Stimulated activated CD8-positive, alpha-beta memory T cell treated with anti-CD3 and anti-CD28 coated beads, Interleukin-15, amount 100 ng/mL, for 48 hours (primary cell): ENCODE measurements around the gene LAMB4.
"Not testable (repeated sequence)": the region's sequence is repeated elsewhere in the genome, so short reads cannot be mapped to it uniquely, and the experiment has no call there.

Experiments used
- DNase-seq, 2 donors: peaks; one replicate each; pipeline ENCODE4 v3.0.0-alpha.2; 2020; ENCODE audit warnings: low read depth in 2 of 2

The LAMB4 gene

DNA sequence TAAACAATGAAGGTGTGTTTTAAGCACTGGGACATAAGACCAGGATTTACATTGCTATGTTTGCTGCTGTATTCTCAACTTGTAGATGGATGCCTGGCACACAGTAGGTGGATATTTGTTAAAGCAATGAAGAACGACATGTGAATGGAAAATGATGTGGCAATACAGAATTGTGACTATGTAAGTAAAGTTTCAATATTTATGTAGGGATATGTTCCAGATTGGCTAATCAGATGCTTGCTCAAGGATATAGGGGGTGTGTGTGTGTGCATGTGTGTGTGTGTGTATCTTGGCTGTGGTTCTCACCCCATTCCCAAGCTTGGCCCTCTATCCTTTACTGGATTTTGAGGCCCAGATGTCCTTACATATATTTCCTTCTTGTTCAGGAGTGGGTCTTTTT lies 84.5 kb downstream of the LAMB4 start:
- DNase-seq = no peak

DNA sequence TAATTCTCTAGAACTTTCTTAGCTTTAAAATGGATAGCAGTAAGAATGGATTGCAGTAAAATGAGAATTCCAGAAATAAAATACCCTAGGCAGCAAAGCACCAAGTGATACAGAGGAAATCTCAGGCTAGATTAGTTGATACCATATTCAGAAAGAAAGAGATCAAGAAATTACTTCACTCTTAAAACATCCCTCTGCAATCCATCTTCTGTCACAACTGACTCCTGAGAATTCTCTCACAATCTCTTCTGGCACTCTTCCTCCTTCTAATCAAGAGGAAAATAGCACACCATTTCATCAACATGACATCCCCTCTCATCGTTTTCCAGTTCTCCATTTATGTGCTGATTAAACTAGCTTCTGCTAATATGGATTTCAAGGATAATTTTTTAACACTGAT lies 85.0 kb downstream of the LAMB4 start:
- no peak for DNase-seq

DNA sequence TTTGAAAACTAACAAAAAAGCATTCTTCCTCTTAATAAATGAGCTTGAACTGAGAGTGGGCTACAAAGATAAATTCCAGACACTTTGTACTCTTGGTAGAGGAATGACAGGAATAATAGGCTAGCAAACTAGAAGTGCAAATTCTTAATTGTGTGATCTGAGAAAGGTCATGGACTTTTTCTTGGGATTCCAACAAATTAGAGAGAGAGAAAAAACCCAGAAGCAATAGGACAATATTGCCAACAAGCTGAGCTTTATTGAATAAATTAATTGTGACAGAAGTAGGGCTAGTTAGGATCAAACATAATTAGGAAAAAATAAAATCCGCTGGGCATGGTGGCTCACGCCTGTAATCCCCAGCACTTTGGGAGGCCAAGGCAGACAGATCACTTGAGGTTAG lies 85.8 kb downstream of the LAMB4 start:
- no peak for DNase-seq

DNA sequence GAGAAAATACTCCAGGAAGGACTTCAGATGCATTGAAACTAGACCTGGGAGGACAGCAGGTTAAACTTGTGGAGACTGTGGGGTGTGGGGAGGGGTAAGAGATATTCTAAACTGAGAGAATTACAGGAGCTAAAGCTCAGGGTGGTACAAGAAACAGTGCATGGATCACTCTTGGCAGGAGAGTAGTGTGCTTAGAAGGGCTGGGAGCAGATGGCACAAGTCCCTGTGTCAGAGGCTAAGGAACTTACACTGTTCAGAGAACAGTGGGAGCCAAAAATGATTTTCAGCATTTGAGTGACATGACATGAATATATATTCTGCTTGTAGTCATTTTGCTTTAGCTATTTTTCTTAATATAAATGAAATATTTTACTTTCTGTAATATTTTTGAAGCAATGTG lies 91.2 kb downstream of the LAMB4 start:
- no peak for DNase-seq

DNA sequence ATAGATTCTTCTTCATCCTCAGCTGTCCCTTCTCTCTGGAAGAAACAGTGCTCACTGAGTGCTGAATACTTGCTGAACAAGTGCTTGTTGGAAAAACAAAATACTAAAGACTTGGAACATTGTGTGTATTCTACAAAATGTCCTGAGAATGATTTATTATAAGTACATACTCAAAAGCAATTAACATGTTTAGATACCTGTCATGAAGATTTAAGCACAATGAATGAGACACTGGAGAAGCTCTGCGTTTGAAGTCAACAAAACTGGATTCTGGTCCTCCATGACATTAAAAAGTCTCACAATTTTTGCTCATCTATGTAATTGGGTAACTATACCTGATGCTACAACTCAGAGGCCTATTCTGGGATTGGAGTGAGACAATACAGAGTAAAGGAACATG lies 92.4 kb downstream of the LAMB4 start:
- DNase-seq = no peak

DNA sequence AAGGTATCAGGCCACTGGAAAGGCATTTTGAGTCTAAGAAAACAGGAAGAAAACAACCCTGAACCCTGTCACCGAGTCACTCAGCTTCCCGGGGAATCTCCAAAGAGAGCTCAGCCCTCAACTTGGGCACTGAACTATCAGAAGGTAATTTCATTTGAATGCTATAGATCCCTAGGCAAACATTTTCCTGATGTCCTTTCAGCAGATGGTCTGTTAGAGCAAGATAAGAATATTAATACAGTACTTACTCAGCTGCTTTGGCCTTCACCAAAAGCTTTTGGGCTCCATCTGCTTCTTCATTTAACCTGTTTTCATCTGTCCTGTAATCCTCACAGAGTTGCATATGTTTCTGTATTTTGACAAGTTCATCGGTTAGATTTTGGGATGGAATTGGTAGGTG lies 93.0 kb downstream of the LAMB4 start:
- DNase-seq = no peak

DNA sequence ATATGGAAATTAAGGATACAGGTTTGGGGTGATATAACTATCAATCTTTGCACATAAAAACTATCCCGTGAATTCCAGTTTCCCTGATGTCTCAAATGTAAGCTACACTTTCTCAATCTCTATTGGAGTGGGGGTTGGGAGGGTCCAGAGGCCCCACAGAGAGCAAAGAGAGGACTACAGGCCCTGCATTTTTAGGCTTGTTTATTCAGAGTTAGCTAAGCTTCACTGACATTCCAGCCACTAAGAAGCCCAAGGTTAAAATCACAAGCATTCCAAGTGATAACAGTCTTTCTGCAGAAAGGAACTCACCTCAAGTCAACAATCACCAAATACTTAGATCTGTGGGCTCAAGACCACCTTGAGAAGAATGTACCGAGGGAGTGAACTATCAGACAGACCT lies 95.6 kb downstream of the LAMB4 start:
- DNase-seq = no peak

DNA sequence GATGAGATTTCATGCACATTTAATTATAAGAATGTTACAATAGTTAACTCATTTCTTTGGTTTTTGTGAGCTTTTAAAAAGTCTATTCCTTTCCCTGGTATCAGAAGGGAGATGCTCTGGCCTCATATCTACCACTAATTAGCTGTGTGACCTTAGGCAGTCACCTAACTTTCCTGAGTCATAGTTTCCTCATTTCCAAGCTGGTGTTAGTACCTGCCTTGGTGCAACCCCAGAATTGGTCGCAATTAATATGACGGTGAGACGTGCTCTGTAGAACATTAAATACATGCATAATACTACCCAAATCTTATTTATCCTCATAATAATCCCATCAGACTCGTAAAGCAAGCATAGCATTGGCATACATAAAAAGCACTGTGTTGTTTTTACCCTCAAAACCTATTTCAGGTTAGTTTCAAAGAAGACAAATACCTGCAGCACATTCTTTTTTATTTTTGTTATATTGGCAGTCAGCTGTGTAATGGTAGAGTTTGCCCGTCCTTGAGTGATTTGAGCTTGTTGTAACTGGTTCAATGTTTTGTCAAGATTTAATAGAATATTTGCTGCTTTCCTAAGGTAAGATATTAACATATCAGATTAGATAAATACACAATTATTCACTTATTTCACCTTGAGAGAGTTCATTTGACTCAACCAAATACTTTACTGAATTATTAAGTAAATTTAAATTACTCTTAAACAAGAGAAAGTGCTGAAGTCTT lies 96.2 kb downstream of the LAMB4 start:
- no peak for DNase-seq

DNA sequence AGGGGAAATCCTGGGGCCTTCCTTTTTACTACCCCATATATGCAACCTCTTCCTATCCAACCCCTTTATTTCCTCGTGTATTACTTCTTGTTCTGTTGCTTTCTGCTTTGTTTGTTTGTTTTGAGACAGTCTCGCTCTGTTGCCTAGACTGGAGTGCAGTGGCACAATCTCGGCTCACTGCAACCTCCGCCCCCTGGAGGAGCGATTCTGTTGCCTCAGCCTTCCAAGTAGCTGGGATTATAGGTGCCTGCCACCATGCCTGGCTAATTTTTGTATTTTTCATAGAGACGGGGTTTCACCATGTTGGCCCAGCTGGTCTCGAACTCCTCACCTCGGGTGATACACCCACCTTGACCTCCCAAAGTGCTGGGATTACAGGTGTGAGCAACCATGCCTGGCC lies 96.9 kb downstream of the LAMB4 start:
- not testable (repeated sequence) for DNase-seq

DNA sequence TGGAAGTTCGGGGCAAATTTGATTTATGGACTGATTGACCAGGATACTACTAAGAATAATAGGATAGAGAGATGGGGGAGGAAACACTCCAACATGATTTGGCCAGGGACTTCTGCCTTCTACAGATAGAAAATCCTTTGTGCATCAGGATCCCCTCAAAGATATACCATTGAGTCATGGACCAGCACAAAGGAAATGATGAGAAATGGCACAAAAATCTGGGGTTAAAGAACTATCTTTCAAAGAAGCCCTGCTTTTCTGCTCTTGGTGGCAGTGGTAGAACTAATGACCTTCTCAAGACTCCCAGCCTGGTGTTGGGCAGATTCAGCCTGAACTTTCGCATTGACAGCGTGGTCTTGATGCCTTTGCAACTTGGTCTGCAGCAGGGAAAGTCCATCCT lies 99.6 kb downstream of the LAMB4 start:
- no peak for DNase-seq

DNA sequence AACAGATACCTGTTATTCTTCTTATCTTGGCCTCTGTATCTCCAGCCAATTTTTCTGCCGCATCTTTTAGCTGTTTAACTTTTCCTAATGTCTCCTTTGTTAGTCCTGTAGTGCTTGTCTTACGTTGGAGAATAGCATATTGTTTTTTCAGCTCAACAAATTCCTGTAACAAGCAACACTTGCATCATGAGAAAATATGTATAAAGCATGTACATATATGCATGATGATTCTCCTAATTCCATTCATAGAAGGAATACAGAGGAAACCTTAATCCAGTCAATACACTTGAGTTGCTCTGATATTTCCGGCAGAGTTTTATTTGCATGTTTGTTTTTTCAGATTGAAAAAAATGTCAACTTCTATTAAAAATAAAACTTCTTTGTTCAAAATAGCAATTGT lies 101.1 kb downstream of the LAMB4 start:
- no peak for DNase-seq

DNA sequence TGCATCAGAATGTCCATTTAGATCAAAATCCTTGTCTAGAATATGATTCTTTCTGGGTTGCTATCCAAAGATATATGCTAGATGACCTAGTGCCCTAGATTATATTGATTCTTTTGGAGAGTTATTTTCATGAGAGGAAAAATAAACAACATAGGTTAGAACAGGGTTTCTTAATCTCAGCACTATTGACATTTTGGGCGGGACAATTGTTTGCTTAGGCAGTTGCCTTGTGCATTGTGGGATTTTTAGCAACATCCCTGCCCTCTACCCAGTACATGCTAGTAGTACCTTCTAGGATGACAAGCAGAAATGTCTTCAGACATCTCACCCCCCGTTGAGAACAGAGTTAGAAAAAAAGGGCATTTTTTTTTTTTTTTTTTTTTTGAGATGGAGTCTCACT lies 102.0 kb downstream of the LAMB4 start:
- DNase-seq = no peak

DNA sequence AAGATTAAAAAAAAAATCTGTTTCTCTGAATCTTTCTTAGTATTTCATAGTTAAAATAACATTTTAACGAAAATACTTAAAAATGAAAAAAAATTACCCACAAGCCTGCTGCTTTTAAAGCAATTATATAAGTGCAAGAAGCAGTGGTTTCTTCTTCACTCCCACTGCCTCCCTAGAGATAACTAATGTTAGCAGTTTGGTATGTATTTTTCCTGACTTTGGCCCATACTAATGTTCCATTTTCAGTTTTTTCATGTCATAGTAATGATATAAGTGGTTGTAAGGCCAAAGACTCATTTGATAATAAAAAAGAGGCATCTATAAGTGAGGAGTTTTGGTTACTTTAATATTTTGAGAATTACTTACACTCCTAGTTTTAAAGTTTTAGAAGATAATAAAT lies 102.9 kb downstream of the LAMB4 start:
- no peak for DNase-seq

DNA sequence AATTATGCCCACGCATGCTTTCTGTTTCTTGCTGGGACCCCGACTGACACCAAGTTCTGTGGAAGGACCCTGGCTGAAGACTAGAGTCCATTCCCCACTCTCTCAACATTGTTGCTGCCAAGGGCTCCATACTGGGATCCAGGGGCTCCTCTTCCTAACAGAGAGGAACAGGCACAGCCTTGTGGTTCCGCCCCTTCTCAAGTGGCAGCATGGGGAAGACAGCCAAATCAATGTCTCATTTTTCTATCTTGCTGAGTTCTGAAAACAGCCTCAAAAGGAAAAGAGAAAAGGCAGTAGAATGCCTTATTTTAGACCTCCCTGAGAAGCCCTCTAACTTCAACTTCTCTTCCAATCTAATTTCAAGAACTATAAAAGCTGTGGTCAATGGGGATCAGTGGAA lies 103.5 kb downstream of the LAMB4 start:
- DNase-seq = no peak

DNA sequence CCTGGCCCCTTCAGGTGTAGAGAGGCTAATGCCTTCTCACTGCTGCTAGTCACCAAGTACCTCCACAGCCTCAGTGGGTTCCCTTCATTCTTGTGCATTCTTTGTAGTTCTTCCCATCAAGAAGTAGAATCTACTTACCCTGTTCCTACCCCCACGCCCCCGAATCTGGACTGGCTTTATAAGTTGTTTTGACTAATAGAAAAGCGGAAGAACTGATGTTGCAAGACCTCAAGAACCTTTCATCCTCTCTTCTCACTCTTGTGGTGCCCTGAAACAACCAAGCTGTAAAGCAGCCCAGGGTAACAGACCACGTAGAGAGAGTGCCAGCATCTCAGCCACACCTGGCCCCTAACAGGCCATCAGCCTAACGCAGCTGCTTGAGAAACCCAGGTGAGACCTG lies 104.0 kb downstream of the LAMB4 start:
- DNase-seq = no peak

DNA sequence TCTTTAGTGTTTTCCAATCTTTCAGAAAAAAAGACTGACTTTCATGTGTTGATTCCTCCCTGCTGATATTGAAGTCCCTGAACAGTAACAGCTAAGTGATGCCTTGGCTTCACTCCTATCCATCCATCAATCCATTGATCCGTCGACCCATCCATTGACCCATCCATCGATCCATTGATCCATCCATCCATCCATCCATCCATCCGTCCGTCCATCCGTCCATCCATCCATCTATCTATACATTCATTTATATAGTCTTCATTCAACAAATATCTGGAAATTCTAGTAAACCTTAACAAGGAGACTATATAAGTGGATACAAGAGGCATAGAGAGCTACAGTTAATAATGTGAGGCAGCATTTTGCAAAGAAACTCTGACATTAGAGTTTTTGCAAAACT lies 105.6 kb downstream of the LAMB4 start:
- DNase-seq = no peak

DNA sequence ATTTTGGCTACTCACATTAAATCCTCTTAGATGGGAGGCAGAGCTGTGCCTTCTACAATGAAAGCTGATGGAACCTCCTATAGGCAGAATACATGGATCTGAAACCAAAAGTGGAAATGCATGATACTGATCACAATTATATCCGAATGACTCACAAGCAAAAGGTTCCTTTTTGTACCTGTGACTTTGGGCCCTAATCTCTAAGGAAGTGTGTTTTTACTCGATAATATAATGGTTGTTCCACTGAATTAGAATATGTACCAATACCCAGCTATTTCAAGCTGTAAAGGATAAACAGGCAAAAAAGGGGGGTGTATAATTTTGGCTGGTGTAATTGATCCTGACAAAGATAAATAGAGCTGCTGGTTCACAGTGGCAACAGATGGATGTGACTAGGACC lies 109.6 kb downstream of the LAMB4 start:
- DNase-seq = no peak

DNA sequence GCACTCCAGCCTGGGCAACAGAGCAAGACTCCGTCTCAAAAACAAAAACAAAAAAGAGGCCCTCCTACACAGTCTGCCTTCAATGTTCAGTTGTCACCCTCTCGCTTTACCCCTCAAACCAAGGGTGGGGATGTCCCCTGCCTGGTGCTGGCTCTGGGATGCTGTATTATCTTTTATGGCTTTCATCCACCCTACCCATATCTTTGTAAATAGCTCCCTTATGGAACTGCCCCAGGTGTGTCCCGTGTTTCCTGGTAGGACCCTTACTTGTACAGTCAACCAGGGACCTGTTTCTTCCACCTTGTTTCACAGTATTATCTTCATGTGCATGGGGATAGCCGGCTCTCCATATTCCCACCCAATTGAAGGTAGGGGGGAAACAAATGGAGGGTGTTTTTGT lies 111.5 kb downstream of the LAMB4 start:
- DNase-seq = no peak

DNA sequence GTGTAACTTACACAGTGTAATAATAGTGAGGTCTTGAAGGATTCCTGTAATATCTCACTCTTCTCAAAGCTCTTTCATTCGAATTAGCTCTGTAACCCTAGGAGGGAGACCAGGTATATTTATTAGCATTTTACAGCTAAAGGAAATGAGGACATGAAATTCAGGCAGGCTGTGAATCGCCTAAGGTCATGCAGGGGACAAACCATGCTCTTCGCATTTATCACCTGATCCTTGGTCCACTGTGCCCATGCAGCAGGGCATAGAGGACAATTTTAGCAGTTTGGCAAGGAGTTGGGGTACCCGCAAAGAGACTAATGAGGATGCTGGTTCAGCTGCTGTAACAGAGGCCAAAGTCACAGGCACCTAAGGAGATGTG lies 112.4 kb downstream of the LAMB4 start:
- no peak for DNase-seq

DNA sequence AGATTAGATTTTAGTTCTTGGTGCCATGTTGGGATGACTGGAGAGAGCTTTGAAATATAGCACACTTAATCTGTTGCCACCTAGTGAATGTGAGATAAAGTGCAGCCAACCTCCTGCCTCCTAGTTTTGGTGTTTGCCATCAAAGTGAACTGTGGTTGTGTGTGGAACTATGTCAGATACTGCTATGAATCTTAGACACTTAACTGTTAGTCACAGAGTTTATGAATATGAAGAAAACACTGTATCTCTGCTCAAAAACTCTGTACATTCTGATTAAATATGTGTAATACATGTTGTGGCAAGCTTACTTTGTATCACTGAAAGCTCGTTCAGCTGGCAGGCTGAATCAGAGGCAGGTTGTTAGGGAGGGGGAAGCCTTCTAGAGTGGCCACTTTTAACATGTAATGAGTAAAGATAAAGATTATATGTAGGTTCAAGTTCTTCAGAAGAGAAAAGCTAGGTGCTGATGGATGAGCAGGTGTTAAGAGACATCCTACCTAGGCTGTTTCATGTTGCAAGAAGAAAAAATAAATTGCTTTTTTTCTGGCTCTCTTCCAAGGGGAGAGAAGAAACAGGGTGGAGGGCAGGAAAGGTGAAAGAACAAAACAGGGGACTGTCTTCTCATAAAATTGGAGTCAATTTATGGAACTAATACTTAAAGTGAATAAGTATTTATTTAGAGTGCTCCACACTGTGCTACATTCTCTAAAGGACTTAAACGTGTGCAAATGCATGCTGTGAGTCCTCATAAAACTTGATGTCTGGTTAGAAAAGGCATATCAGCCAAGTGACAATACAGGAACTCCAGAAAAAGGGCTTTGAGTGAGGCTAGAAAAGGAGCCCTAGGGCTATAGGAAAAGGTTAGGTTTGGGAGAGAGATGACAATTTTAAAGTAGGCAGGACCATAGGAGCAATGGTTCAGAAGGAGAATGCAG lies 113.1 kb downstream of the LAMB4 start:
- no peak for DNase-seq

DNA sequence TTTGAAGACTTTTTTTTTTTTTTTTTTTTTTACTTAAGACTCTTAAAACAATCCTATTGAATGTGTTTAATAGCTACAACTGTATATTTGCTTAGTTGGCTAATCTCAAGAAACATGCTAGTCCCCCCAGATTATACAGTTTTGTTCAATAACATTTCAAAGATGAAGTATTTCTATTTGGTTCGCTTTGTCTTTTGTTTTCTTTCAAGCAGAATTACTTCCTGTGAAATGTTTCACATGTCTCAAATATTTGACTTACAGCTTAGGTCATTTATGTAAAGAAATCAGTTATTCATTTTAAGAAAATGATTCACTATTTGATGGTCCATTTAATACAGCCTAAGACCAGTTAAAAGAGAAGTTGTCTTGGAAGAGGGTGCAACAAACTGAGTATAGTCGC lies 114.4 kb downstream of the LAMB4 start:
- DNase-seq = no peak

DNA sequence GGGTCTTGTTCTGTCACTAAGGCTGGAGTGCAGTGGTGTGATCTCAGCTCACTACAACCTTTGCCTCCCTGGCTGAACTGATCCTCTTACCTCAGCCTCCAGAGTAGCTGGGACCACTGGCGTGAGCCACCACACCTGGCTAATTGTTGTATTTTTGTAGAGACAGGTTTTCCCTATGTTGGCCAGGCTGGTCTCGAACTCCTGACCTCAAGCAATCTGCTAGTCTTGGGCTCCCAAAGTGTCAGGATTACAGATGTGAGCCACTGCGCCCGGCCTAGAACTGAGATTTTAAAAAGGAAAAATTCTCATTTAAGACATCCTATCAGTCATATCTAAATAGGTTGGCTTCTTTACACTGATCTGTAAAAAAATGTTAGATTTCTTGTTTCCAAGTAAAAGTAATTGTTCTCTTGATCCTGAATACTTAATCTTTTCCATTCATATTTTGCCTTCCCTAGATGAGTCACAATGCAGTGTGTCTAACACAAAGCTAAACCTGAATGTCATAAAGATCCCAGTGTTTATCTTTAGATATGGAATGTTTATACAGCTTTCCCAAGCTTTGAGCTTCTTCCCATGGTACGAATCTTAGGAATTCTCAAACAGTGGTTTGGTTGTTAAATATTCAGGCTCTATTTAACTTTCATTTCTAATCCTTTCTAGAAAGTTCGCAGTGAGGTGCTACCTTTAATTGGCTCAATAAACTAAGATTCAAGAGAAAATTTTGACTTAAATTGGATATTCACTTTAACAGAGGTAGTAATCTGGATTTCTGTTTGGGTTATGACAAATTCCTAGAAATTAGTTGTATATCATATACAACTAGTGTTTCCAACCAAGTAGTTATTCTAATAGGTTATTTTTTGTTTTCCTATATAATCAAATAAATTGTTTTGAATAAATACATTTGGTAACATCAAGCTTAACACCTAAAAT lies 115.1 kb downstream of the LAMB4 start:
- DNase-seq = no peak
